ENCODE data around the gene SRC. TPM values are rescaled to one million over a fixed set of nuclear protein-coding genes. Genes with fewer than 3 reads are reported as not detected.

The SRC gene
- polyA plus RNA-seq, 1 of the 3 experiments (the other 2 are of a cell fraction), result 23.8 TPM

DNA sequence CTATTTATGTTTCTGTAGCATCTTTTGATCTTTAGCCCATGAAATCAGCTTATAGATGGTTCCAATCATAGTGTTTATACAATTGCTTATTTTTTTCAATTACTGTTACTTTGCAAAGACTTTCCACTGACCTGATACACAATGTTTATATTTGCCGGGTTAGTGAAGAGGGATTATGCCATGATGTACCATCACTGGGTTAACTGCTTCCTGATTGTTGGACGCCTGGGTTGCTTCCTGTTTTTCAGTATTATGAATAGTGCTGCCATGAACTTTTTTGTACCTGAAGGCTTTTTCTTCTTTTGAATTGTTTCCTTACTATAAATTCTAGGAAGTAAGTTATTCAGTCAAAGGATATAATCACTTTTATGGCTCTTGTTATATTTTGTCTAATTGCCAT lies 49.6 kb upstream of the SRC start:
- H3K4me2 ChIP-seq, result peak overlapping the region; percentile 66; the same call in 1 of the 2 replicates
- H3K36me3 ChIP-seq (replicated peaks in 1 of 2; ENCODE audit: control insufficient read depth in 1 of 2, insufficient read depth in 2 of 2, low read length in 1 of 2), result peaks cover 16 to 33% of the 10 kb centered on the region in 2 experiments
- H3K4me1 ChIP-seq (ENCODE audit: control insufficient read depth in 1 of 2, insufficient read depth in 2 of 2, low read depth in 1 of 2, low read length in 1 of 2), result peaks cover 20 to 32% of the 10 kb centered on the region in 2 experiments
- H3K4me3 ChIP-seq (ENCODE audit: low read depth in 2 of 2, low read length in 1 of 2), result no peak overlapping the region
- H3K27ac ChIP-seq (ENCODE audit: low read depth in 2 of 2, low read length in 1 of 2), result peak overlapping the region in 1 of 2 experiments; percentile 91; a peak in 3 of 4 replicates
- no peaks in the 10 kb centered on the region for H4K20me1 ChIP-seq (ENCODE audit: insufficient read depth)
- H3K27me3 ChIP-seq (ENCODE audit: insufficient read depth), result no peaks in the 10 kb centered on the region
- peak overlapping the region; percentile 30; the same call in 1 of the 2 replicates for H3K9ac ChIP-seq
- WGBS (ENCODE audit: low lambda C conversion rate), result 70% methylated on average over 2 of the region's 2 CpGs
- TF ChIP-seq RAD21 (IDR thresholded peaks at IDR 0.05; ENCODE audit: low read length), result no peak
- no peak for TF ChIP-seq TEAD4 (IDR thresholded peaks at IDR 0.05; ENCODE audit: borderline replicate concordance, insufficient read depth)
- no peak for TF ChIP-seq YY1 (IDR thresholded peaks at IDR 0.05; ENCODE audit: low read depth)
- no peak for TF ChIP-seq TAF1 (IDR thresholded peaks at IDR 0.05; ENCODE audit: borderline replicate concordance, low read depth, low read length)
- TF ChIP-seq NRF1 (IDR thresholded peaks at IDR 0.05; ENCODE audit: low read depth, low read length), result no peak
- no peak for TF ChIP-seq ELF1 (IDR thresholded peaks at IDR 0.05)
- TF ChIP-seq CHD2 (IDR thresholded peaks at IDR 0.05; ENCODE audit: low read length, partially characterized antibody), result no peak
- no peak for TF ChIP-seq EZH2phosphoT487 (IDR thresholded peaks at IDR 0.05; ENCODE audit: borderline replicate concordance, low read depth)
- TF ChIP-seq FOXJ3 (CRISPR knock-in tag; IDR thresholded peaks at IDR 0.05), result no peak
- no peak for TF ChIP-seq MEF2A (IDR thresholded peaks at IDR 0.05; ENCODE audit: borderline replicate concordance, low read depth)
- TF ChIP-seq POLR2AphosphoS5 (IDR thresholded peaks at IDR 0.05; ENCODE audit: low read depth, low read length), result no peak
- ChIA-PET POLR2A (interaction anchor here (0.6 kb wide), 1 partner anchor 20 kb away, joined by 3 read pairs; no protein-coding TSS in a partner anchor), CTCF (interaction anchor here (0.8 to 1.6 kb wide), 3 partner anchors 9 to 101 kb away, joined by 3 to 5 read pairs (median 3); no protein-coding TSS in a partner anchor)
- no peak for DNase-seq
- H3K9me2 ChIP-seq, result peaks cover 3% of the 10 kb centered on the region; the same call in 1 of the 2 replicates
- no peak overlapping the region for H2AFZ ChIP-seq (ENCODE audit: low read depth)
- H3K9me3 ChIP-seq, result no peaks in the 10 kb centered on the region
- peaks cover 91% of the 10 kb centered on the region for H3K79me2 ChIP-seq (ENCODE audit: insufficient read depth)
- H3F3A ChIP-seq (replicated peaks; ENCODE audit: insufficient read depth), result peaks cover 34% of the 10 kb centered on the region

- Histone ChIP-seq H3K4me2 (0 out of 2 replicates have a peak overlapping the region, but pooled peaks have one; percentile 66), H3K9me2 (peaks cover 3% of the 10 kb centered on the region; the same call in 1 of the 2 replicates), H3K27me3 (ENCODE audit: insufficient read depth) (no peaks in the 10 kb centered on the region), H3K79me2 (ENCODE audit: insufficient read depth) (peaks cover 86% of the 10 kb centered on the region), H3F3A (replicated peaks; ENCODE audit: insufficient read depth) (peaks cover 33% of the 10 kb centered on the region), H2AFZ (ENCODE audit: low read depth) (no peak overlapping the region), H3K36me3 (replicated peaks in 1 of 2; ENCODE audit: control insufficient read depth in 1 of 2, insufficient read depth in 2 of 2, low read length in 1 of 2) (peaks cover 23 to 33% of the 10 kb centered on the region in 2 experiments), H3K9ac (peak overlapping the region; percentile 30; the same call in 1 of the 2 replicates), H3K4me3 (ENCODE audit: low read depth in 2 of 2, low read length in 1 of 2) (no peak overlapping the region), H3K27ac (ENCODE audit: low read depth in 2 of 2, low read length in 1 of 2) (peak overlapping the region; percentile 43 to 91), H4K20me1 (ENCODE audit: insufficient read depth) (no peaks in the 10 kb centered on the region), H3K9me3 (no peaks in the 10 kb centered on the region), H3K4me1 (ENCODE audit: control insufficient read depth in 1 of 2, insufficient read depth in 2 of 2, low read depth in 1 of 2, low read length in 1 of 2) (peaks cover 20 to 32% of the 10 kb centered on the region in 2 experiments)
- WGBS (ENCODE audit: low lambda C conversion rate), result 93% methylated on average over 13 of the region's 13 CpGs
- DNase-seq, result no peak
- POLR2A ChIA-PET, result interaction anchor here (0.6 to 1.7 kb wide), 3 partner anchors 8 to 48 kb away, joined by 3 to 4 read pairs (median 4); partner anchors contain the start of genes MANBAL and SRC
- CTCF ChIA-PET, result interaction anchor here (0.8 to 1.6 kb wide), 4 partner anchors 8 to 102 kb away, joined by 3 to 5 read pairs (median 4); no protein-coding TSS in a partner anchor
- TF ChIP-seq TEAD4 (IDR thresholded peaks at IDR 0.05; ENCODE audit: borderline replicate concordance, insufficient read depth) (no peak), RXRA (IDR thresholded peaks at IDR 0.05; ENCODE audit: borderline replicate concordance, low read depth) (no peak), EP300 (IDR thresholded peaks at IDR 0.05; ENCODE audit: borderline replicate concordance in 1 of 2, low read depth in 1 of 2, low read length in 1 of 2) (0 out of 4 replicates have a peak, but pooled peaks of 1 of the 2 experiments have one; percentile 49), NFIC (IDR thresholded peaks at IDR 0.05; ENCODE audit: borderline replicate concordance) (peak; percentile 69), JUND (IDR thresholded peaks at IDR 0.05) (no peak), IRF3 (IDR thresholded peaks at IDR 0.05; ENCODE audit: low read depth, low read length) (no peak), SIN3A (IDR thresholded peaks at IDR 0.05; ENCODE audit: borderline replicate concordance, low read depth, low read length) (no peak), NRF1 (IDR thresholded peaks at IDR 0.05; ENCODE audit: low read depth, low read length) (no peak), RAD21 (IDR thresholded peaks at IDR 0.05; ENCODE audit: low read length) (no peak), USF2 (IDR thresholded peaks at IDR 0.05; ENCODE audit: borderline replicate concordance, low read depth, low read length) (no peak), FOXM1 (IDR thresholded peaks at IDR 0.05; ENCODE audit: low read depth) (no peak), POLR2AphosphoS5 (IDR thresholded peaks at IDR 0.05; ENCODE audit: low read depth, low read length) (no peak; the same call in 1 of the 2 replicates), FOXJ3 (CRISPR knock-in tag; IDR thresholded peaks at IDR 0.05) (no peak)
- TF ChIP-seq, protein P1, sequence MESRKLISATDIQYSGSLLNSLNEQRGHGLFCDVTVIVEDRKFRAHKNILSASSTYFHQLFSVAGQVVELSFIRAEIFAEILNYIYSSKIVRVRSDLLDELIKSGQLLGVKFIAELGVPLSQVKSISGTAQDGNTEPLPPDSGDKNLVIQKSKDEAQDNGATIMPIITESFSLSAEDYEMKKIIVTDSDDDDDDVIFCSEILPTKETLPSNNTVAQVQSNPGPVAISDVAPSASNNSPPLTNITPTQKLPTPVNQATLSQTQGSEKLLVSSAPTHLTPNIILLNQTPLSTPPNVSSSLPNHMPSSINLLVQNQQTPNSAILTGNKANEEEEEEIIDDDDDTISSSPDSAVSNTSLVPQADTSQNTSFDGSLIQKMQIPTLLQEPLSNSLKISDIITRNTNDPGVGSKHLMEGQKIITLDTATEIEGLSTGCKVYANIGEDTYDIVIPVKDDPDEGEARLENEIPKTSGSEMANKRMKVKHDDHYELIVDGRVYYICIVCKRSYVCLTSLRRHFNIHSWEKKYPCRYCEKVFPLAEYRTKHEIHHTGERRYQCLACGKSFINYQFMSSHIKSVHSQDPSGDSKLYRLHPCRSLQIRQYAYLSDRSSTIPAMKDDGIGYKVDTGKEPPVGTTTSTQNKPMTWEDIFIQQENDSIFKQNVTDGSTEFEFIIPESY (IDR thresholded peaks at IDR 0.05; ENCODE audit: borderline replicate concordance, low read depth), result no peak
- TF ChIP-seq, protein P2, sequence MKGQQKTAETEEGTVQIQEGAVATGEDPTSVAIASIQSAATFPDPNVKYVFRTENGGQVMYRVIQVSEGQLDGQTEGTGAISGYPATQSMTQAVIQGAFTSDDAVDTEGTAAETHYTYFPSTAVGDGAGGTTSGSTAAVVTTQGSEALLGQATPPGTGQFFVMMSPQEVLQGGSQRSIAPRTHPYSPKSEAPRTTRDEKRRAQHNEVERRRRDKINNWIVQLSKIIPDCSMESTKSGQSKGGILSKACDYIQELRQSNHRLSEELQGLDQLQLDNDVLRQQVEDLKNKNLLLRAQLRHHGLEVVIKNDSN (IDR thresholded peaks at IDR 0.05; ENCODE audit: borderline replicate concordance, low read depth), result 0 out of 2 replicates have a peak, but pooled peaks have one; percentile 17
Observed at GRCh38 chr20:37297066-37297736, 48.7 kb upstream of the SRC start.

All from SK-N-SH (cell line).